Nephron (organoid): ENCODE measurements around the gene KRCC1.

Experiments used
- H3K27ac Mint-ChIP-seq, 3 experiments: 2 replicates each; pipeline ENCODE4 v1.8.0; 2020; ENCODE audit warnings: mixed read lengths in 3 of 3, mild to moderate bottlenecking in 2 of 3, moderate library complexity in 1 of 3
- H3K27me3 Mint-ChIP-seq: 2 replicates; pipeline ENCODE4 v1.8.0; 2021; ENCODE audit warnings: low read depth, mild to moderate bottlenecking, moderate library complexity, mixed read lengths
- H3K36me3 Mint-ChIP-seq: 2 replicates; pipeline ENCODE4 v1.8.0; 2020; ENCODE audit warnings: low read depth, mixed read lengths
- H3K4me1 Mint-ChIP-seq: 2 replicates; pipeline ENCODE4 v1.8.0; 2020; ENCODE audit warnings: mixed read lengths
- H3K4me3 Mint-ChIP-seq, 3 experiments: 2 replicates each; pipeline ENCODE4 v1.8.0; 2020; ENCODE audit warnings: mild to moderate bottlenecking in 3 of 3, mixed read lengths in 3 of 3, moderate library complexity in 2 of 3
- H3K9me3 Mint-ChIP-seq: 2 replicates; pipeline ENCODE4 v1.8.0; 2020; ENCODE audit warnings: mixed read lengths
- TF ChIP-seq, protein P1 (sequence below), 3 experiments: fragments of 200-600 bp; sonication (generic); IDR thresholded peaks; one replicate each; pipeline ENCODE4 v1.5.0; 2021; ENCODE audit warnings: antibody characterized with exemption in 3 of 3; ENCODE audit not compliant: unreplicated experiment in 3 of 3

Gene KRCC1

DNA sequence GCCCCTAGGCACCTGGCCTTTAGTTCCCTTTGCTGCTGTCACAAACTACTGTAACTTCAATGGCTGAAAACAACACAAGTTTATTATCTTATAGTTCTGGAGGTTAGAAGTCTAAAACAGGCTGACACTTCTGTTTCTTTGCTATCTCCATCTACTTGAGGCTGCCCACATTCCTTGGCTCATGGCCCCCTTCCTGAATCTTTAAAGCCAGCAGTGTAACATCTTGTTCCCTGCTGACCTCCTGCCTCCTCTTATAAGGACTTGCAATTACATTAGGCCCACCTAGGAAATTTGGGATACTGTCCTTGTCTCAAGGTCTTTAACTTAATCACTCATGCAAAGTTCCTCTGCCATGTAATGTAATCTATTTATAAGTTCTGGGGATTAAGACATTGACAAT, 18.6 kb upstream of the KRCC1 start:
- no peak overlapping the region for H3K27ac Mint-ChIP-seq
- no peaks in the 10 kb centered on the region for H3K27me3 Mint-ChIP-seq

DNA sequence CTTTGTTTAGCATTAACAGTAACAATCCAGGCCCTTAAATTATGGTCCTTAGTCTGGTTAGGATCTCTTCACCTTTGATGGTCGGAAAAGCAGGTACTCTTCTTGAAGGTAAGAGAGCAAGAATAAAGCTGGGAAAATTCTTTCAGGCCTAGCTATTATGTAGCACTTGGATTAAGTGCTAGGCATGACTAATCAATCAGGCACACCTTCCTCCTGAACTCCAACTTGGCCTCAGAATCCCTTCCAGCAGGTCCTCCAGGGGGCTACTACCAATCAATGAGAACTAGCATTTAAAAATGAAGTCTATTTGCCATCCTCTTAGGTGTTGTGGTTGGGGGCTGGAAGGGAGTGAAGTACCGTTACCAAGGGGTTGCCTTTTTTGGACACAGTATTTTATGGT, 15.8 kb upstream of the KRCC1 start:
- no peaks in the 10 kb centered on the region for H3K36me3 Mint-ChIP-seq

More for the DNA sequence above, 18.6 kb upstream of the KRCC1 start:
- Mint-ChIP-seq H3K4me3 (no peak overlapping the region), H3K4me1 (peaks cover 25% of the 10 kb centered on the region), H3K36me3 (no peaks in the 10 kb centered on the region), H3K9me3 (no peaks in the 10 kb centered on the region)
- TF ChIP-seq, protein P1, sequence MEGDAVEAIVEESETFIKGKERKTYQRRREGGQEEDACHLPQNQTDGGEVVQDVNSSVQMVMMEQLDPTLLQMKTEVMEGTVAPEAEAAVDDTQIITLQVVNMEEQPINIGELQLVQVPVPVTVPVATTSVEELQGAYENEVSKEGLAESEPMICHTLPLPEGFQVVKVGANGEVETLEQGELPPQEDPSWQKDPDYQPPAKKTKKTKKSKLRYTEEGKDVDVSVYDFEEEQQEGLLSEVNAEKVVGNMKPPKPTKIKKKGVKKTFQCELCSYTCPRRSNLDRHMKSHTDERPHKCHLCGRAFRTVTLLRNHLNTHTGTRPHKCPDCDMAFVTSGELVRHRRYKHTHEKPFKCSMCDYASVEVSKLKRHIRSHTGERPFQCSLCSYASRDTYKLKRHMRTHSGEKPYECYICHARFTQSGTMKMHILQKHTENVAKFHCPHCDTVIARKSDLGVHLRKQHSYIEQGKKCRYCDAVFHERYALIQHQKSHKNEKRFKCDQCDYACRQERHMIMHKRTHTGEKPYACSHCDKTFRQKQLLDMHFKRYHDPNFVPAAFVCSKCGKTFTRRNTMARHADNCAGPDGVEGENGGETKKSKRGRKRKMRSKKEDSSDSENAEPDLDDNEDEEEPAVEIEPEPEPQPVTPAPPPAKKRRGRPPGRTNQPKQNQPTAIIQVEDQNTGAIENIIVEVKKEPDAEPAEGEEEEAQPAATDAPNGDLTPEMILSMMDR (IDR thresholded peaks at IDR 0.05; ENCODE audit: unreplicated experiment in 3 of 3), result no peak

DNA sequence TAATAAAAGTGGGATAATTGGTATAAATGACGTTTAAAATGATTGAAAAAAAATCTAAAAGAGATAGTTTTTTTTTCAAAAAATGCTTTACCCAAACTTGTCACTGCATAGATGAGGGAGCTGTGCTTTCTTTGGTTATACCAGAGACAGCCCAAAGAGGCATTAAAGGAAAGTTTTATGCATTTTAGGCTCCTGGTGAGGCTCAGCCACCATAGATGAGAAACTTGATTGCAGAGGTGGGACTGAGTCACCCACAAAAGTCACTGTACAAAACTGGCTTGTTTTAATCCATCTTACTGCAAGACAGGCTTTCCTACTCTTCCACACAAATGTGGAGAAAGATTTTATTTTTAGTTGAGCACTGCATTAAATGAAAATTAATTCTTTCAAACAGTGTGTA, 14.5 kb upstream of the KRCC1 start:
- peak overlapping the region in 1 of 3 experiments; percentile 90 for H3K4me3 Mint-ChIP-seq
- no peaks in the 10 kb centered on the region for H3K27me3 Mint-ChIP-seq
- H3K9me3 Mint-ChIP-seq, result no peaks in the 10 kb centered on the region
- peaks cover 24% of the 10 kb centered on the region for H3K4me1 Mint-ChIP-seq
- H3K36me3 Mint-ChIP-seq, result no peaks in the 10 kb centered on the region
- TF ChIP-seq, protein P1 (IDR thresholded peaks at IDR 0.05; ENCODE audit: unreplicated experiment in 3 of 3), result no peak
- H3K27ac Mint-ChIP-seq, result no peak overlapping the region

More for the DNA sequence above, 15.8 kb upstream of the KRCC1 start:
- Mint-ChIP-seq H3K9me3 (no peaks in the 10 kb centered on the region), H3K4me3 (peak overlapping the region in 1 of 3 experiments; percentile 61), H3K4me1 (peaks cover 26% of the 10 kb centered on the region), H3K27me3 (no peaks in the 10 kb centered on the region), H3K27ac (no peak overlapping the region)
- TF ChIP-seq, protein P1 (IDR thresholded peaks at IDR 0.05; ENCODE audit: unreplicated experiment in 3 of 3), result no peak

DNA sequence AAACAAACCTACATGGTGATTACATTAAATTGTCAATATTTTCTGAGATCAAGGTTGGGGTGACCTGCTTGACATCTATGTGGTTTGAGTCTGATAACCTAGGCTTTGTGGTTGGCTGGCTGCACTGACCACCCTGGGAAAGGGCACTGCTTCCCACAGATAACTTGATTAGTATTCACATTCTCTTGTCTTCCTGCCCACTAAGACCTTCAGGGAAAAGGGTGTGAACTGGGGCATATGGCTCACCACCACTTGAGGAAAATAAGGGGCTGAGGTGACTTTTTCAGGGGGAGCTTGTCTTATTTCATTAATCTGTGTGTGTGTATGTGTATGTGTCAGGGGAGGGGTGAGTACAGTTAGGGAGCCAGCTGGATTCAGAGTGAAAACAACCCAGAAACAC, 13.5 kb upstream of the KRCC1 start:
- no peaks in the 10 kb centered on the region for H3K36me3 Mint-ChIP-seq
- peak overlapping the region in 1 of 3 experiments; percentile 9 for H3K27ac Mint-ChIP-seq
- TF ChIP-seq, protein P1 (IDR thresholded peaks at IDR 0.05; ENCODE audit: unreplicated experiment in 3 of 3), result no peak
- H3K9me3 Mint-ChIP-seq, result no peaks in the 10 kb centered on the region
- H3K4me3 Mint-ChIP-seq, result peak overlapping the region; percentile 1 to 90 (median 67)
- peaks cover 17% of the 10 kb centered on the region for H3K4me1 Mint-ChIP-seq
- no peaks in the 10 kb centered on the region for H3K27me3 Mint-ChIP-seq

DNA sequence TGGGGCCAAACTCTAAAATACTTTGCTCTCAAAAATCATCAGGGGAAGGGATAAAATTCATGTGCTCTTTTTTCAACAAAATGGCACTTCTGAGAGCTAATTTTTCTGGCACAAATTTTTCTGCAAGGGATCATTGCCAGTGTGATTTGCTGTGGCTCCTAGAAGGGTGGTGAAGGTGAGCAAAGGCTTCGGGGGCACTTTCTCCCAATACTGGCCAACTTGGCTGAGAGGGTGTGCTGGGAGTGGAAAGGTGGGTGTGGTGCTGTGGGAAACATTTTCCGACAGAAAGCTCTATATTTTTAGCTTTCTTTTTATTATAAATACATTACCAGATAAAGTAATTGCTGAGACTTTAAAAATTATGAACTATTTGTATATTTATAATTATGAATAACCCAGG, 12.5 kb upstream of the KRCC1 start:
- Mint-ChIP-seq H3K4me1 (peaks cover 17% of the 10 kb centered on the region), H3K4me3 (peak overlapping the region; percentile 36 to 90 (median 83)), H3K27ac (peak overlapping the region; percentile 74 to 85 (median 83)), H3K9me3 (no peaks in the 10 kb centered on the region), H3K27me3 (no peaks in the 10 kb centered on the region), H3K36me3 (no peaks in the 10 kb centered on the region)
- TF ChIP-seq, protein P1 (IDR thresholded peaks at IDR 0.05; ENCODE audit: unreplicated experiment in 3 of 3), result no peak

DNA sequence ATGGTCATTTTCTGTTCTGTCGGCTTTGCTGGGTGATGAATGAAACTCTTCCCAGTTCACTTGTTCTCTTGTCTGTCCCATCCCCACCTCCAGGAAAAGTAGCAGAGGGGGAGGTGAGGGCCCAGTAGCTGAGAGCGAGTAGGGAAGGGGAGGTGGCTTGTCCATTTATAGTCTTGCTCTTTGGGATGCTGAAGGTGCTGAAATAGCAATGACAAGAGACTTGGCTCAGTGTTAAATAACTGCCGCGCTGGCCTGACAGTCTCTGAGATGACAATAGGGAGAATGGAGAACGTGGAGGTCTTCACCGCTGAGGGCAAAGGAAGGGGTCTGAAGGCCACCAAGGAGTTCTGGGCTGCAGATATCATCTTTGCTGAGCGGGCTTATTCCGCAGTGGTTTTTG, 12.0 kb upstream of the KRCC1 start, which contains the start of gene SMYD1:
SMYD1 (plus strand) TSS at position 228 of the 400 bp plus-strand sequence; CDS start at position 268, 40 bp downstream.
- peak within 1 kb of the TSS; percentile 74 to 85 (median 83) for H3K27ac Mint-ChIP-seq
- H3K4me3 Mint-ChIP-seq, result peak within 1 kb of the TSS; percentile 53 to 90 (median 83)
- no peaks in the 10 kb centered on the region for H3K9me3 Mint-ChIP-seq
- TF ChIP-seq, protein P1 (IDR thresholded peaks at IDR 0.05; ENCODE audit: unreplicated experiment in 3 of 3), result no peak
- H3K27me3 Mint-ChIP-seq, result no peaks in the 10 kb centered on the region
- peaks cover 17% of the 10 kb centered on the region for H3K4me1 Mint-ChIP-seq
- H3K36me3 Mint-ChIP-seq, result no peaks in the 10 kb centered on the region
